Measurements from ENCODE around the gene TMEM187. TPM values are rescaled to one million over a fixed set of nuclear protein-coding genes. Genes with fewer than 3 reads are reported as not detected.
A peak's percentile ranks its signal among the peaks of the same experiment; 100 is the strongest.

Gene TMEM187
- total RNA-seq, 1 donor, result 15.6 TPM

- DNase-seq (ENCODE audit: low read depth in 2 of 3, low spot score in 2 of 3), result no peak
These were observed 45.4 kb downstream of the TMEM187 start for GRCh38 chrX:154017766-154018517.

- DNase-seq (ENCODE audit: low read depth in 2 of 3, low spot score in 2 of 3), result no peak
These were observed 46.0 kb downstream of the TMEM187 start for GRCh38 chrX:154018518-154019060.

GRCh38 chrX:154019061-154019621 lies 46.6 kb downstream of the TMEM187 start:
- DNase-seq (ENCODE audit: low read depth in 2 of 3, low spot score in 2 of 3), result no peak

GRCh38 chrX:154019633-154020528 lies 47.3 kb downstream of the TMEM187 start, which contains the start of gene IRAK1:
TSS of gene IRAK1 (minus strand) at chrX:154019902. CDS start at chrX:154019812, 90 bp downstream.
- peak; percentile 32 to 63 (median 54) for DNase-seq (ENCODE audit: low read depth in 2 of 3, low spot score in 2 of 3)

GRCh38 chrX:154020536-154021115 lies 48.1 kb downstream of the TMEM187 start:
- no peak for DNase-seq (ENCODE audit: low read depth in 2 of 3, low spot score in 2 of 3)

GRCh38 chrX:154021131-154021611 lies 48.6 kb downstream of the TMEM187 start:
- peak in 1 of 3 donors; percentile 40 for DNase-seq (ENCODE audit: low read depth in 2 of 3, low spot score in 2 of 3)

- no peak for DNase-seq (ENCODE audit: low read depth in 2 of 3, low spot score in 2 of 3)
These were observed 49.6 kb downstream of the TMEM187 start for GRCh38 chrX:154022108-154022507.

GRCh38 chrX:154023276-154024000 lies 50.9 kb downstream of the TMEM187 start:
- no peak for DNase-seq (ENCODE audit: low read depth in 2 of 3, low spot score in 2 of 3)

GRCh38 chrX:154024271-154024670 lies 51.7 kb downstream of the TMEM187 start:
- no peak for DNase-seq (ENCODE audit: low read depth in 2 of 3, low spot score in 2 of 3)

- DNase-seq (ENCODE audit: low read depth in 2 of 3, low spot score in 2 of 3), result no peak
These were observed 52.7 kb downstream of the TMEM187 start for GRCh38 chrX:154025230-154025629.

- no peak for DNase-seq (ENCODE audit: low read depth in 2 of 3, low spot score in 2 of 3)
These were observed 53.8 kb downstream of the TMEM187 start for GRCh38 chrX:154026136-154027021.

- DNase-seq (ENCODE audit: low read depth in 2 of 3, low spot score in 2 of 3), result no peak
These were observed 54.5 kb downstream of the TMEM187 start for GRCh38 chrX:154027022-154027402.

GRCh38 chrX:154027986-154028385 lies 55.4 kb downstream of the TMEM187 start:
- no peak for DNase-seq (ENCODE audit: low read depth in 2 of 3, low spot score in 2 of 3)

- DNase-seq (ENCODE audit: low read depth in 2 of 3, low spot score in 2 of 3), result no peak
These were observed 56.1 kb downstream of the TMEM187 start for GRCh38 chrX:154028502-154029184.

- no peak for DNase-seq (ENCODE audit: low read depth in 2 of 3, low spot score in 2 of 3)
These were observed 56.9 kb downstream of the TMEM187 start for GRCh38 chrX:154029439-154029838.

- no peak for DNase-seq (ENCODE audit: low read depth in 2 of 3, low spot score in 2 of 3)
These were observed 57.7 kb downstream of the TMEM187 start for GRCh38 chrX:154030266-154030665.

GRCh38 chrX:154030715-154031305 lies 58.3 kb downstream of the TMEM187 start:
- no peak for DNase-seq (ENCODE audit: low read depth in 2 of 3, low spot score in 2 of 3)

GRCh38 chrX:154032160-154032559 lies 59.6 kb downstream of the TMEM187 start:
- no peak for DNase-seq (ENCODE audit: low read depth in 2 of 3, low spot score in 2 of 3)
